Left ventricle myocardium inferior (tissue), 1 donor: ENCODE data around the gene PRKAG1. TPM values are rescaled to one million over a fixed set of nuclear protein-coding genes. Genes with fewer than 3 reads are reported as not detected.

Experiments
- DNase-seq: peaks from one replicate; pipeline ENCODE4 v3.0.0-alpha.2; 2020
- H3K27ac ChIP-seq: fragments of 200-600 bp; replicated peaks from 2 replicates; pipeline ENCODE4 v1.8.0; 2021
- H3K27me3 ChIP-seq: fragments of 200-600 bp; 2 replicates; pipeline ENCODE4 v1.8.0; 2021; ENCODE audit warnings: low read depth
- H3K36me3 ChIP-seq: fragments of 200-600 bp; 2 replicates; pipeline ENCODE4 v1.8.0; 2021
- H3K4me1 ChIP-seq: fragments of 200-600 bp; 2 replicates; pipeline ENCODE4 v1.8.0; 2021
- H3K4me3 ChIP-seq: fragments of 200-600 bp; 2 replicates; pipeline ENCODE4 v1.8.0; 2021; ENCODE audit warnings: mild to moderate bottlenecking, moderate library complexity
- H3K9me3 ChIP-seq: fragments of 200-600 bp; replicated peaks from 2 replicates; pipeline ENCODE4 v1.8.0; 2021
- intact Hi-C: fragments of 100-400 bp; cut with micrococcal nuclease; formaldehyde crosslinking; loops from one replicate; pipeline ENCODE4 v1.11.0; 2022
- total RNA-seq: library from RNA; stranded (reverse); fragmentation: NEBNext Ultra II Directional; extraction: Animal tissue kit (Norgen Biotek cat#: 25700); gene quantifications from one replicate; pipeline ENCODE4 v1.2.1, GENCODE V29; 2021
- TF ChIP-seq, protein P1 (sequence below): fragments of 200-600 bp; IDR thresholded peaks from 2 replicates; pipeline ENCODE4 v1.8.0; 2021; ENCODE audit warnings: antibody characterized with exemption, mild to moderate bottlenecking, borderline replicate concordance
- donor health status: DM: no; HTN: yes; CAD: no; lungs with severe emphysema.

Gene PRKAG1
- total RNA-seq, 1 donor from 2014 or later: 104 TPM

DNA sequence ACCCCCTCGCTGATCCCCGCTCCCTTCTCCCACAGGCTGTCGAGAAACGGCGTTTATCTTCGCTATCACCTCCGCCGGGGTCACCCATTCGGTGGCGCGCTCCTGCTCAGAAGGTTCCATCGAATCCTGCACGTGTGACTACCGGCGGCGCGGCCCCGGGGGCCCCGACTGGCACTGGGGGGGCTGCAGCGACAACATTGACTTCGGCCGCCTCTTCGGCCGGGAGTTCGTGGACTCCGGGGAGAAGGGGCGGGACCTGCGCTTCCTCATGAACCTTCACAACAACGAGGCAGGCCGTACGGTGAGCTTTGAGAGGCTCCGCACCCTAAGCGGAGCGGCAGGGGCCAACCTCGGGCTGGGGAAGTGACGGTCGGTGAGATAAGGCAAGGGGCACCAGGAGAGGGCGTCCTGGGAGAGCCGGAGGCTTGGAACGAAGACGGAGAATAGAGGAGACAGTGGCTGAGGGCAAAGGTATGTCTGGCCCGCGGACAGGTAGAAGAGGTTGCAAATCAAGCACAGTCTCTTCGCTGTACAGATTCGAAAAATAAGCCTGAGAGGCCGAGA, 38.1 kb downstream of the PRKAG1 start:
- TF ChIP-seq, protein P1, sequence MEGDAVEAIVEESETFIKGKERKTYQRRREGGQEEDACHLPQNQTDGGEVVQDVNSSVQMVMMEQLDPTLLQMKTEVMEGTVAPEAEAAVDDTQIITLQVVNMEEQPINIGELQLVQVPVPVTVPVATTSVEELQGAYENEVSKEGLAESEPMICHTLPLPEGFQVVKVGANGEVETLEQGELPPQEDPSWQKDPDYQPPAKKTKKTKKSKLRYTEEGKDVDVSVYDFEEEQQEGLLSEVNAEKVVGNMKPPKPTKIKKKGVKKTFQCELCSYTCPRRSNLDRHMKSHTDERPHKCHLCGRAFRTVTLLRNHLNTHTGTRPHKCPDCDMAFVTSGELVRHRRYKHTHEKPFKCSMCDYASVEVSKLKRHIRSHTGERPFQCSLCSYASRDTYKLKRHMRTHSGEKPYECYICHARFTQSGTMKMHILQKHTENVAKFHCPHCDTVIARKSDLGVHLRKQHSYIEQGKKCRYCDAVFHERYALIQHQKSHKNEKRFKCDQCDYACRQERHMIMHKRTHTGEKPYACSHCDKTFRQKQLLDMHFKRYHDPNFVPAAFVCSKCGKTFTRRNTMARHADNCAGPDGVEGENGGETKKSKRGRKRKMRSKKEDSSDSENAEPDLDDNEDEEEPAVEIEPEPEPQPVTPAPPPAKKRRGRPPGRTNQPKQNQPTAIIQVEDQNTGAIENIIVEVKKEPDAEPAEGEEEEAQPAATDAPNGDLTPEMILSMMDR: no peak
- H3K27ac ChIP-seq: no peak overlapping the region
- no peaks in the 10 kb centered on the region for H3K9me3 ChIP-seq
- peaks cover 46% of the 10 kb centered on the region for H3K4me1 ChIP-seq
- peak overlapping the region; percentile 59 for H3K4me3 ChIP-seq
- no peak for DNase-seq
- peaks cover 100% of the 10 kb centered on the region for H3K27me3 ChIP-seq
- intact Hi-C loops: no loop called here
- H3K36me3 ChIP-seq: no peaks in the 10 kb centered on the region

DNA sequence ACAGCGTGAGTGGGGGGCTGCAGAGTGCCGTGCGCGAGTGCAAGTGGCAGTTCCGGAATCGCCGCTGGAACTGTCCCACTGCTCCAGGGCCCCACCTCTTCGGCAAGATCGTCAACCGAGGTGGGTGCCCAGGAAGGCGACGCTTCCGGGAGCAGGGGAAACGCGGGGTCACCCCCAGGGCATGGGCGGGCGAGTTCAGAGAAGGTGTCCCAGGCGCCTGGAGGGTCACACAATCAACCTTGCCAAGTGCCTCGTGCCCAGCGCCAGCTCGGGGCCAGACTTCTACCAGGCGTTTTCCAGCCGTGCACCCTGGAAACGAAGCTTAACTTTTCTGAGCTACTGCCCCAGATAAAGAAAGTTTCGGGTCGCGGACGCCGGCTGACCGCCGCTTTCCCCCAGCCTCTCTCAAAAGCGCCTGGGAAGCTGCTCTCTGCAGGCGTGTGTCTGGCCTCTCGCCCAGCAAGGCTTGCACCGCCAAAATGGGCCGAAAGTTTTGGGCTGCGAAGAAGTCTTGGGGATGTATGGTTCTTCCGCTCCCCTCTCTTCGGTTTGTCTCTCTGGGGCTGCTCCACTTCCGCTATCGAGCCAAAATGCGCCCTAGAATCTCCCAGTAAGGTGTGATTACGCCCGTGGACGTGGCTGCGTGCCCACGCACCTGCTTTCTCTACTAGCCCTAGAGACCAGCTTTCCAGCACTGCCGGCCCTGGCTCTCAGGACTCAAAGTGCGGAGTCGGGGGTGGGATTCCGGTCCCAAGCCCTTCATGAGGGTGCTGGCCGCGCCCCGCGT, 38.8 kb downstream of the PRKAG1 start:
- no peak for DNase-seq
- Histone ChIP-seq H3K4me3 (peak overlapping the region; percentile 59), H3K27me3 (peaks cover 100% of the 10 kb centered on the region), H3K9me3 (no peaks in the 10 kb centered on the region), H3K27ac (no peak overlapping the region), H3K36me3 (no peaks in the 10 kb centered on the region), H3K4me1 (peaks cover 42% of the 10 kb centered on the region)
- intact Hi-C loops: no loop called here
- TF ChIP-seq, protein P1: no peak

DNA sequence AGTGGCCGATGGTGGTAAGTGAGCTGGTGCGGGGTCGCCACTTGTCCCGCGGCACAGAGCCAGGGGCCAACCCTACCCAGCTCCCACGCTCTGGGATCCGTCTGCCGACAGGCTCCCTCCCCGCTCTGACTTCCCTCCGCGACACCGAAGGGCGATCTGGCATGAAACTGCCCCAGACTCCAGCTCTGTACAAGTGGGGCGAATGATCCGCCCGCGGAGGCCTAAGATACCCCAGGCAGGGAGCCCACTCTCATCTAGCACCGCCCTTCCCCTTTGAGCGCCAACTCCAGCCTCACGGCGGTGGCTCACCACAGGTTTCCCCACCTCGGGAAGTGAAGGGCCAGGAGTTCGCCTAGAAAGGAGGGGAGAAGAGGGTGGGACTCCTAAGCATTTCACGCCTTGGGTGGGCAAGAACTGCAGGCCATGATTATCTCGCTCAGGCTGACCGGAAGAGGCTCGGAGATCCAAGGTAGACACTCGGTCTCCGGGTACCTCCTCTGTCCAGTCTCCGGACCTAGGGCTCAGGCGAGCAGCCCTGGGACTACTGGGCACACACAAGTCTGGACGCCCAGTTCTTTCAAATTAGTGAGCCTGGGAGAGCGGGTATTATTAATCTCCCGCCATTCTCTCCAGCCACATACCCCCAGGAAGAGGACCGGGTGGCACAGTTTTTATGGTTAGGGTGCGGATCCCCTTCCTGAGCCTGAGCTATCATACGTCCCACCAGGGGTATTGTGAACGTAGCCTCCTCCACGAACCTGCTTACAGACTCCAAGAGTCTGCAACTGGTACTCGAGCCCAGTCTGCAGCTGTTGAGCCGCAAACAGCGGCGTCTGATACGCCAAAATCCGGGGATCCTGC, 39.6 kb downstream of the PRKAG1 start:
- no peaks in the 10 kb centered on the region for H3K9me3 ChIP-seq
- H3K36me3 ChIP-seq: no peaks in the 10 kb centered on the region
- H3K4me1 ChIP-seq: peaks cover 45% of the 10 kb centered on the region
- peak overlapping the region; percentile 59 for H3K4me3 ChIP-seq
- H3K27me3 ChIP-seq: peaks cover 100% of the 10 kb centered on the region
- DNase-seq: no peak
- H3K27ac ChIP-seq: no peak overlapping the region
- TF ChIP-seq, protein P1: no peak
- intact Hi-C loops: no loop called here

DNA sequence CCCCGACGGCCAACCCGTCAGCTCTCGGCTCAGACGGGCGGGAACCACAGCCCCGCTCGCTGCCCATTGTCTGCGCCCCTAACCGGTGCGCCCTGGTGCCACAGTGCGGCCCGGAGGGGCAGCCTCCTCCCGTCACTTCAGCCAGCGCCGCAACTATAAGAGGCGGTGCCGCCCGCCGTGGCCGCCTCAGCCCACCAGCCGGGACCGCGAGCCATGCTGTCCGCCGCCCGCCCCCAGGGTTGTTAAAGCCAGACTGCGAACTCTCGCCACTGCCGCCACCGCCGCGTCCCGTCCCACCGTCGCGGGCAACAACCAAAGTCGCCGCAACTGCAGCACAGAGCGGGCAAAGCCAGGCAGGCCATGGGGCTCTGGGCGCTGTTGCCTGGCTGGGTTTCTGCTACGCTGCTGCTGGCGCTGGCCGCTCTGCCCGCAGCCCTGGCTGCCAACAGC, 40.3 kb downstream of the PRKAG1 start, which contains the start of gene WNT1:
WNT1 (plus strand) TSS at position 32 of the 450 bp plus-strand sequence; CDS start at position 361, 329 bp downstream.
- Histone ChIP-seq H3K9me3 (no peaks in the 10 kb centered on the region), H3K4me1 (peaks cover 46% of the 10 kb centered on the region), H3K27ac (no peak within 1 kb of the TSS), H3K4me3 (peak within 1 kb of the TSS; percentile 59), H3K27me3 (peaks cover 100% of the 10 kb centered on the region), H3K36me3 (no peaks in the 10 kb centered on the region)
- no peak for DNase-seq
- TF ChIP-seq, protein P1: peak; percentile 42
- intact Hi-C loops: no loop called here
